ENCODE measurements around the gene DNAJB5.

DNAJB5 gene

DNA sequence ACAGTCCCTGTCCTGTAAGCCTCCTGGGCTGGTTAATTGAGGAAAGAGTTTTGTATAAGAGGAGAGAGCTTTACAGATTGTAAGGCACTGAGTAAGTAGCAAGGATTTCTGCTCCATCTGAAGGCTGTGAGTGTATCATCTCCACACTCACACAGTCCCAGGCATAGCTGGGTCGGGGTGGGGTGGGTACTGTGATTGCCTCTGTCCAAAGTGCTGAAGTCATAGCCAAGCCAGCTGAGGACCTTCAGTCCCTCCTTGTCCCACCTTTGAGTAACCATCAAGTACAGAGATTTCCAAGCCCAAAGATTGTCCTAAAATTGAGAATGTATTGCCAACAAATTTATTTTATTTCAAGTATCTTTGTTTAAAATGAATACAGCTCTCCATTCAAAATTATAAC, 5.5 kb upstream of the DNAJB5 start:
- no peak for DNase-seq (ENCODE audit: low read depth in 2 of 2)

DNA sequence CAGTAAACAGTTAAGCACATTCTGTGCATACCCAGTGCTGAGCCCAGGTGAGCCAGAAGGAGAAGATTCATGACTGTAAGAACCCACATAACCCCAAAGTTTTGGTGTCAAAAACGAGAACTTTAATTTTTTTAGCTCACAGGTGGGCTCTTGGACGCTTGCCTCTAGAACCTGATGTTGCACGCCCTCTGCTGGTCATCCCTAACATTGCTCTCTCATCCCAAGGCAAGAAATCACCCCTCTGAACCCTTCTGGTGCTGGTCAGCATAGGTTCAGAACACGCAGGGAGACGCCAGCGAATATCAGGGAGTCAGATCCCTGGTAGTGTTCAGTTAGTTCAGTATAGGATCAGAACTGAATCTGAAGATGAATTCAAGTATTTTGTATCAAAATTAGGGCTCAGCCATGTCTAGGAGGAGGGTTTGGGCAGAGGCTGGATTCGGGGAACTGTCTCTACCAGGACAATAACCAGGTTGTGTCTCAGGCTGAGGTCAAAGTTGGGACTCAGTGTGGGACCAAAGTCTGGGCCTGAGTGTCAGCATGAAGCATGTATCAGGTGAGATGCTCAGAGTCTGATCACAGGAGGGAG, 4.1 kb upstream of the DNAJB5 start:
- DNase-seq (ENCODE audit: low read depth in 2 of 2), result peak in 1 of 2 donors; percentile 38

DNA sequence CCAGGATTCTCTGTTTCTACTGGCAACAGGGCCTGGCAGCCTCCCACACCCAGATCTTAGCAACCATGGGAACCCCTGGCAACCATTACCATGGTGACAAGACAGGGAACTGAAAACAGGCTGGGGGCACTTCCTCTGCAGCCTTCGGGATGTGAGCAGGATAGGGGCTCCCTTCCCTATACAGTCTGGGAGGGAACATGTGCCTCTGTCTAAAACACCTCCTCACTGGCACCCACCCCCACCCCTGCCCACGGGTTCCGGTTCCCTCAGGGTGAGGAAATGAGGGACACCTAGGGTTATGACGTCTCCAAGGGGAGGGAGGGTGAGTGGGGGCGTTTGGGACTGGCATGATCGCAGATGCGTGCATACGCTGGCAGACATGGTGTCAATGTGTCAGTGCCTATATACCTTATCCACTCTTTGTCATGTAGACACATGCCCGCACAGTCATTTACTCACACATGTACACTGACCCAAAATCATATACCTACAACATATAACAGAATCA, 3.0 kb upstream of the DNAJB5 start:
- DNase-seq (ENCODE audit: low read depth in 2 of 2), result no peak

DNA sequence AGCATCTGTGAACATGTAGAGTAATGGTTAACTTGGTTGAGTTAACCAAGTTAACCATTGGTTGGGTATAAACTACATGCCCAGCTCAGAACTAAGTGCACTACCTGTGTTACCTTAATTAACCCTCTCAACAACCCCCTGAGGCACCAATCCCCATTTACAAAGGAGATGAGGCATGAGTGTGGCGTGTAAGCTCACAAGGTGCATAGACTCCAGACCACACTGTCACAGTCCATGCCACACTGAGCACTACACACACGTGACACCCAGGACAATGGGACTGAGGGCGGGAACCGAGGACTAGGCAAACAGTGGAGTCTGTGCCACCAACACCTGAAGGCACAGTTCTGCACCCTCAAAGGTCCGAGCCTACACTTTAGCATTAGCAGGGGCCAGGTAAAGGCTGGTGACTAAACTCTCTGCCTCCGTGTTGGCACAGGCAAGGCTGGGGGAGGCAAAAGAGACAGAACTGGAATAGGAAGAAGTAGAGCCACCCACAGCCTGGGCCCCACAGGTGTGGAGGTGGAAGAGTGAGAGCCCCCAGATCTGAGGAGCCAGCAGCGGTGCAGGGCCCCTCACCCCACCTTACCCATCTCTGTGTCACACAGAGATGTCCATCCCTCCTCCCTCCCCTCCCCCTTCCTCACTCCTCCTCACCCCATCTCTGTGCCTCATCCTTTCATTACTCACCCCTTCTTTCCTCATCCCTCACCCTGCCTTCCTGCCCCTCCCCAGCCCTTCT, 2.2 kb upstream of the DNAJB5 start:
- DNase-seq (ENCODE audit: low read depth in 2 of 2), result no peak

DNA sequence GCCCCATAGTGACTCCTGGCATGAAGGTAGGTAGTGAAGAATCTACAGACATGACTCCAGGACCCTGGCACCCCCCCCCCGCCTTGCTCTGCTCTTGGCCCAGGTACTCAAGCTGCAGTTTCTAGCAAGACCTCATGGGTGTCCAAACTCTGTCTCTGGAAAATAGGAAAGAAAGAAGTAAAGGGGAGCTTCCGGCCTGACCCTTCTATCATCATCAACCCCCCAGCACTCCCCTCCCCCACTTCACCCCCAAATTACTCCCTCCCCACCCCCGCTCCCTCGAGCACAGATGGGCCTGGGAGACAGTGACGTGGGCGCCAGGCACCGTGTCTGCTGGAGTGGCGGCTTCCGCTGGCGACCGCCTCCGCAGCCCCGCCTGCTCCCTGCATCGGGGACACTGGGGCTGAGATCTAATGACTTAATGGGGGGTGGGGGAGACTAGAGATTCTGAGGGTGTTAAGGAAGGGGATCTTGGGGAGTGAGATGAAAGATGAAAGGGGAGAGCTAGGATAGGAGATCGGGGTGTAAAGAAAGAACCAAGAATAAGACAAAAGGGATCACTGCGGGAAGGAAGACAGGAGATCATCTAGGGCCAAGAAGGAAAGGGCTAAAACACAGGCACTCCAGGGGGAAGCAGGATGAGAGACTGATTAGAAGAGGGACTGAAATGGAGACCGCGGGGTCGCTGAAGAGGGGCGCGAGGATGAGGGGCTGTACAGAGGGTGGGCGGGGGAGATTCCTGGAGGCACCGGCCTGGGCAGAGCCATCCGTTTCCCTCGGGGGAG, 1.1 kb upstream of the DNAJB5 start:
- DNase-seq (ENCODE audit: low read depth in 2 of 2), result no peak

DNA sequence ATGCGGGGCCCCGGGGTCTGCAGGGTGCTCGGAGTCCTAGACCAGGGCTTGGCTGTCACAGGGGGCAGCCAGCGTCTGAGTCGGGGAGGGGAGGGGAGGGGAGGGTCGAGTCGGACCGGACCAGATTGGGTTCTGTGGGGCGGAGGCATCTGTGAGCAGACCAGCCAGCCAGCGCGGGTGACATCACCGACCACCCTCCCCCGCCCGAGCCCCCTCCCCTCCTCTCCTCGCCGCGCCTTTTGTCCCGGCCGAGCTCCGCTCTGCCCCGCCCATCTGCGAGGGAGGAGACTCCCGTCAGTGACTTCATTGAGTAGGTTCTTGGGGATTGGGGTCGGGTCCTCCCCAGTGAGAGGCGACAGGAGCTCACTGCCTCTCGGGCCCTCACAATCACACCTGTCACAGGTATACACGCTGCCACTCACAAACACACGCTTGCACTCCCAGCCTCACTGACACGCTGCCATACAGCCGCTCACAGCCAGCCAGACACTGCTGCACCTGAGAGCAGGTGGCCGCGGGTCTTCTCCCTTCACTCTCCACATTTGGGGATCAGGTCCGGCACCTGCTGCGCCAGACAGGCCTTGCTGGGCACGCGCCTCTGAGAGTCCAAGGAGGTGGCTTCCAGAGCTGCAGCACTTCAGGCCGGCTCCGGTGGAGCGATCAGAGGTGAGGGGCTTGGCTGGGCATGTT, 546 bp downstream of the DNAJB5 start:
- DNase-seq (ENCODE audit: low read depth in 2 of 2), result no peak

DNA sequence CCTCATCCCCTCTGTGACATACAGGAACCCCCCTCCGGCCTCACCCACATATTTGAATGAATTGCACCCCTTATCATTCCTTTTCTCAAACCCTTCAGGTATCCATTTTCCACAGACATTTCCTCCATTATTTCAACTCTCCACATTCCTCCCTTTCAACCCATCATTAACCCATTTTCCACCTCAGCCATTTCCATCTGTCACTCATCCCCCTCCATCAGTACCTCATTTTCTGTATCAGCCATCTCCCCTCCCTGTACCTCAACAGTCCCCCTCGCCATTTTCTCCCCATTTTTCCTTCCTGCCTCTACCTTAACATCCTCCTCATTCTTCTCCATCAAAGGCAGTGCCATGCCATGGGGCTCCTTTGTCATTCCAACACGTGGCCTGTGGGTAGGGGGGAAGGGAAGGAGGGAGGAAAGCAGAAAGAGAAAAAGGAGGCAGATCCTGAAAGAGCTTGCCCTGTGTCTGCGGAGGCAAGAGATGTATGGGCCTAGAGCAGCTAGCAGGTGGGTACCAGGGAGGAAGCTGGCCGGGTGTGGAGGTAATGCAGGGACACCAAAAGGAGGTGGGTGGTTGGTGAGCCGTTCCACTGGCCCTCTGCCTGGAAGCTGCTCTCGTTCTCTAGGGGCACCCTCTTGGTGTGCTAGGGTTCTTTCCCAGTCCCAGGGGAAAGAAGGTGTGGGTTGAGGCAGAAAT, 1.5 kb downstream of the DNAJB5 start:
- no peak for DNase-seq (ENCODE audit: low read depth in 2 of 2)

DNA sequence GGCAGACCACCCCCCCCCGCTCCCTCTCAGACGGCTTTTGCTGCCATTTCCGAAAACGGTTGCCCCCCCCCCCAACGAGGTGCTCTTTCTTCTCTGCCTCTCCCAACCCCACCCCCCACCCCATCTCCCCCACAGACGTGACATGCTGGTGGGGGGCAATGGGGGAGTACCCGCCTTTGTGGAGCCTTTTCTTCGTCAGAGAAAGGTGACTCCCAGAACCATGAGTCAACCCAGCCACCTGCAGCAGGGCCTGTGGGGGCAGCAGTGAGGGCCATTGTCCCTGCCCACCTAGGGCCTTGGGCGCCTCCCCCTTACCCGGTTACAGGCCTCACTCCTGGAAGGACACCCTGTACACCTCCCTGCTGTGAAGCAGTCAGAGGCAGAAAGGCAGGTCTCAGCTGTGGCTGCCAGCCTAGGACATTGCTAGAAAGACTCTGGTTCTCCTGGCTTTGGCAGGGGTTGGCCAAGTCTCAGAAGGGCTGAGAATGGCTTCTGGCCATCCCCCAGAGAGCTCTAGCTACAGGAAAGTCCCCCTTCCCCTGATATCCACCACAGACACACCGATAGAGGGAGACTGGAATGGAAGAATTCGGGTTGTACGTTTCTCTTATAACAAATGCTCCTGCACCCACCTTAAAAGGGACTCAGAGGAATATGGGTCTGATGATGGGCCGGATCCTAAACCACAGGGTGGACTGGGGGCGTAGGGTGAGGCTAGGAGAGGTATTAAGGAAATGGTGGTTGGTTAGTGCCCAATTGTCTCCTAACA, 2.2 kb downstream of the DNAJB5 start:
- DNase-seq (ENCODE audit: low read depth in 2 of 2), result no peak

DNA sequence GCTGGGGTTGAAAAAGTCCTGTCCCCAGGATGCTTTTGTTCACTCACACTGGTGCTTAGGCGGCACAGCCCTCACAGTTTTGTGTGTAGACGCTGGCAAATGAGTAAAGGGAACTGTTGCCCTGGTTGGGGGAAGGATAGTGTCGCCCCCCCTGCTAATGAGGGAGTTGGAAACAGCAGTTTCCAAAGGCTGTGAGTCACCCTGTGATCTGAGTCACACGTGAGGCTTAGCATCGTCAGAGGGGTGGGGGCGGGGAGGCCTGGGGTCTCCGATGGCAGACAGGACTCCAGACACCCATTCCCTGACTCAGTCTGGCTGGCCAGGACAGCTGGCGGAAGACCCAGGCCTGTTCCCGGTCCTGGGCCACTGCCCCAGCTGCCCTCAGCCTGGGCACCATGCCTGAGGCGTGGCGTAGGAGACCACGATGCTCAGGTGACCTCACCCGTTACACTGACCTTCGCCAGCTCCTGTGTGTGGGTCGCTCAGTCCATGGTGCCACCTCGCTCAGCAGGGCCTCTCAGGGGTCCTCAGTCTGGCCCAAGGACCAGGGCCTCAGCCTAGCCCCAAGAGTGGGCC, 2.9 kb downstream of the DNAJB5 start:
- DNase-seq (ENCODE audit: low read depth in 2 of 2), result peak in 1 of 2 donors; percentile 47

DNA sequence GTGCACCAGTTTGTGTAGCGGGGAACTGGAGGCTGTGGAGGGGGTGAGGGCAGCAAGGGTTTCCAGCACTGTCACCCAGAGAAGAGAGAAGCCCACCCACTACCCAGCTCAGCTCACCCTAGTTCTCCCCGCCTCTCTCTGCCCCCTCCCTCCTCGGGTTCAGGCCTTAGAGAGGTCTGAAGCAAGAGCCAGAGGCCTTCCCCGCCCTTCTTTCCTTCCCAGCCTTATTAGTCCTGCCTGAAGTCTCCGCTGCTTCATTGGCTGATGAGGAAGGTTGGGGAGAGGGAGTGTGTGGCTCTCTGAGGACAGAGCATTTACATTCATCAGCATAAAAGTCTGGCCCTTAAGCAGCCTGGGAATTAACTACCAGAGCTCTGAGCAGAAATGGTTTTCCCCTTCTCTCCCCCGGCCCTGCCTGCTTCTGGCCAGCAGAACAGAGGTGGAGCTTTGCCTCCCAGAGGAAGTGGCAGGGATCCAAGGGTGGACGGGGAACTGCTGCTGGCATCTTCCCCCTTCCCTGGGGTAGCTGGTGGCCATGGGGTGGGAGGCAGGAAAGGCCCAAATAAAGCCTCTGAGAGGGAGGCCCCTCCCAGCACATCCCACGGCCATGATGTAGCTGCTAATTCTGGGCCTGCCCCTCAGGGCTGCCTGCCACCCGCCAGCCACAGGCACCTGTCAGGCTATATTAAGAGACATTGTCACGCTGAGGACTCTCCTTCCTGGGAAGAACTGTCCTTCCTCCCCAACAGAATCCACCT, 4.1 kb downstream of the DNAJB5 start:
- no peak for DNase-seq (ENCODE audit: low read depth in 2 of 2)

DNA sequence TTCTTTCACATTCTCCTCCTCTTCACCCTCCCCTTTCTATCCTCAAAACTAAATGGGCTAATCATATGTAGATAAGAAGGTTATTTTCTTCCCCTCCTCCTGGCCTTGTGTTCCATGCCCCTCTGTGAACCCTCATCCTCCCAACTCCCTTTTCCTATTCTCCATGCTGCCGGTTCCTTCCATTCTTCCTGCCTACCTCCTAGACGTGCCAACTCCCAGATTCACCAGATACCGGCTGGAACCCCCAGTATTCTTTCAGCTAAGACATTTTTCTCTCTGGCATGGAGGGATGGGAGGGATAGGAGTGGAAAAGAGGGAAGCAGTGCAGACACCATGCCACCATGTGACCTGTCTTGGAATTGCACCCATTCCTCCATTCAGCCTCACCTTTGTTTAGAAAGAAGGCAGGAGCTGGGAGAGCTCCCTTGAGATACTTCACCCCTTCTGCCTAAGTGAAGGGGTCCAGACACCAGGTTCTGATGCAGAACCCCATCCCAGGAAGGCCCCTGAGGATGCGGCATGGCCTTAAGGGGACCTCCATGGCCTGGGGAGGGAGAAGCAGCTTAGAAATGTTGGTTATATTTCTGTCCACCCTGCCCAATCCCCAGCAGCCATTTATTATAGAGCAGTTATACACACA, 4.8 kb downstream of the DNAJB5 start:
- no peak for DNase-seq (ENCODE audit: low read depth in 2 of 2)

DNA sequence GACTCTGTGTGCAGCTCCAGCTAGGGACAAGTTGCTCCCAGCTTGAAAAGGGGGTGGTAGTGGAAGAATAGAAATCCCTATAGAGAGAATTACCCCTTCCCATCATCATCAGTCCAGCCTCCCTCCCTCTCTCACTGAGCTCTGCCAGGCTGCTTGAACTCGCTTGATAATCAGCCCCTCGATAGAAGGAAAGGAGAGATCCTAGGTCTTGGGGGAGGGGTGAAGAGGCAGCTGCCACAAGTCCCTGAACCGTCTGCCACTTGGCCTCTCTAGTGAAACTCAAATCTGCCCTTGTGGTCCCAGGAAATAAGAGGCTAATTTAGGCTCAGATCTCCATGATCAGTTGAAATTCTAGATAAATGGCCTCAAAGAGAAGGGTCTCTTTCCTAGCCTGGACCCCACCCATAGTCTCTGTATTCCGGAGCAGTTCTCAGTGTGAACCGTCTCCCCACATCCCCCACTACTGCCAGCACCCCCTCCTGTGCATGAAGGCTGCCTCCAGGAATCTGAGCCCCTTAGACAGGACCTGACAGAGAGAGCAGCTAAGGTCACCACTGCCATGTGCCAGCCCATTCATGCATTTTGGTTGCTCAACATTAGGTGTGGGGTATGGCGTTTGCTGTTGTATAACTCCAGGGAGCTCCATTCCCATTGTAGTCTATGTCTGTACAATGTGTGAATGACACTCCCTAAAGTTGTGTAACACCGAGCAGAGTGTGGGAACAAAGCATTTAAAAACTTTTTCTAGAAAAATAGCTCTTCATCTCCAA, 5.5 kb downstream of the DNAJB5 start:
- DNase-seq (ENCODE audit: low read depth in 2 of 2), result no peak

DNA sequence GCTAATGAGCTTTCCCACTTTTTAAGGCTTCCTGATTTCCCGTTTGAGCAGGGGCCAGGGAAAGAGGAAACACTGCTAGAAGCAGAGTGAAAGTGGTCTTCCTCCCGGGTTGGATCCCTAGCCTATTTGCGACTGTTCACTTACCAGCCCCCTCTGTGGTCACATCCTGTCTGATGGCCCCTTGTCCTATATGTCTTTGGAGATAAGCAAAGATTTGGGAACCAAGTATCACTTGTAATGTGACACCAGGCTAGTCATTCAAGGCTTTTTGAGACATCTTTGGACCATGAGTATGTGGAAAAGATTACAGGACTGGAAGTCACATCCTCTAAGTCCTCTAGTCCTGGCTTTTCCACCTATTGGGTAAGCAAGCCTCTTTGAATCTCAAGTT, 6.1 kb downstream of the DNAJB5 start:
- no peak for DNase-seq (ENCODE audit: low read depth in 2 of 2)

DNA sequence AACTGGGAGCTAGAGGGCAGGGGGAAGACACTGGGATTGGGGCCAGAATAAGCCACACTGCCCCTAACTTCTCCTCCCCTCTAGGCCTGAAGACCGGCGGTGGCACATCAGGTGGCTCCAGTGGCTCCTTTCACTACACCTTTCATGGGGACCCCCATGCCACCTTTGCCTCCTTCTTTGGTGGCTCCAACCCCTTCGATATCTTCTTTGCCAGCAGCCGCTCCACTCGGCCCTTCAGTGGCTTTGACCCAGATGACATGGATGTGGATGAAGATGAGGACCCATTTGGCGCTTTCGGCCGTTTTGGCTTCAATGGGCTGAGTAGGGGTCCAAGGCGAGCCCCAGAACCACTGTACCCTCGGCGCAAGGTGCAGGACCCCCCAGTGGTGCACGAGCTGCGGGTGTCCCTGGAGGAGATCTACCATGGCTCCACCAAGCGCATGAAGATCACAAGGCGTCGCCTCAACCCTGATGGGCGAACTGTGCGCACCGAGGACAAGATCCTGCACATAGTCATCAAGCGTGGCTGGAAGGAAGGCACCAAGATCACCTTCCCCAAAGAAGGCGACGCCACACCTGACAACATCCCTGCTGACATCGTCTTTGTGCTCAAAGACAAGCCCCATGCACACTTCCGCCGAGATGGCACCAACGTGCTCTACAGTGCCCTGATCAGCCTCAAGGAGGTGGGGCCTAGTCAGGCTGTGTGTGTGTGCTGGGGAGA, 6.8 kb downstream of the DNAJB5 start:
- DNase-seq (ENCODE audit: low read depth in 2 of 2), result no peak

DNA sequence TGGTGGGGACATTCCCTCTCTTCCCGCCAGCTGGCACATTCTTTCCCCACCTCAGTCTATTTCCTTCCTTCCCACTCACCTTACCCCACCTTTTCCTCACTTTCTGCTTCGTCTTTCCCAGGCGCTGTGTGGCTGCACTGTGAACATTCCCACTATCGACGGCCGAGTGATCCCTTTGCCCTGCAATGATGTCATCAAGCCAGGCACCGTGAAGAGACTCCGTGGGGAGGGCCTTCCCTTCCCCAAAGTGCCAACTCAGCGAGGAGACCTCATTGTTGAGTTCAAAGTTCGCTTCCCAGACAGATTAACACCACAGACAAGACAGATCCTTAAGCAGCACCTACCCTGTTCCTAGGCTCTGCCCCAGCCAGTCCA, 7.3 kb downstream of the DNAJB5 start:
- no peak for DNase-seq (ENCODE audit: low read depth in 2 of 2)

DNA sequence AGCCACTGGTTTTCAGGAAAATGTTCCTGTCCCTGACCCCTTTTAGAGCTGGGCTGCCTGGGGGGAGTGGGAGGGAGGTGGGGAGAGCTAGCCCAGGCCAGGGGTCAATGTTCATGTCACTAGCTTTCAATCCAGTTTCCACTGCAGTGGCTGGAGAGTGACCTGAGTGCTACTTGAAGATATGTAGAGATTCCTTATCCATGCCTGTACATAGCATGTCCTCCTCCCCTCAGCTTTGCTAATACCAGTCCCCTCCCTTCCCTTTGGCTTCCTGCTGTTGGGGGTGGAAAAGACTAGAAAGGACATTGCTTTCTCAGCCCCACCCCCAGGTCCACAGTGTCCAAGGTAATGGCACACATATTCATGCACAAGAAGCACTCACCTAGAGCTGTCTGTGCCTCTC, 7.8 kb downstream of the DNAJB5 start:
- DNase-seq (ENCODE audit: low read depth in 2 of 2), result no peak

DNA sequence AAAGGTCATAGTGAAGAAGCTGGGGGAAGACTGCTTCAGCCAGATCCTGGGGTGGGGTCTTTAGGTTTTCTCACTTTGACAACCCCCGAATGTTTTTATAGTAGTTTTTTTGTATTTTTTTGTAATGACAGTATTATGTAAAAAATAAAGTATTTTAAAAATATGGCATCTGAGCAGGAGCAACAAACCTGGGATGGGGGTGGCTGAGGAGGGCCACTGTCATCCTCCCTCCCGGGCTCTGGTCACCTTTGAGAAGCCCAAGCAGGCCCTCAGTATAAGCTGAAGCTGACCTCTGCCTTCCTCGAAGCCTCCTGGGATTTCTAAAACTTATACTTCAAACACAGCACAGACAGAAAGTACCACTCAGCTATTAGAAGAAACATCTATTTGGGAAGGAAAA, 8.7 kb downstream of the DNAJB5 start:
- no peak for DNase-seq (ENCODE audit: low read depth in 2 of 2)

DNA sequence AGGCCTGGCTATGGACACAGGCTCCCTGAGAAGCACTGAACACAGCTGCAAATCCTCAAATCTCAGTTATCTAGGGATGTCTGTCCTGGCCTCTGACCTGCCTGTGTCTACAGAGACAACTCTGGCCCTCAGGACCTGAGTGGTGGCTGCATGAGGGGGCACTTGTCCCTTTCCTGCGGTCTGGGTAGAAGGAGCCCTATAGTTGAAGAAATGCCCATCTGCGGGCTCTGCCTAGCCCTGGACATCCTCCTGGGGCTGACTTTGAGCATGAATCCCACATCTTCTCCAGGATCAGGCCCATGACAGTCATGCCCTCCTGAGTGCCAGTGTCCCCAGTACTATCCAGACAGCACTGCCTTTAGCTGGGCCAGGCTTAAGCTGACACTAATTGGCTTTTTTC, 10.0 kb downstream of the DNAJB5 start:
- DNase-seq (ENCODE audit: low read depth in 2 of 2), result no peak
